ENCODE data around the gene ST3GAL3.

ST3GAL3 gene

GRCh38 chr1:43857163-43857562, 149.8 kb downstream of the ST3GAL3 start:
- TF ChIP-seq CTCF (IDR thresholded peaks at IDR 0.05): no peak
- DNase-seq: no peak
- peaks cover 12% of the 10 kb centered on the region for H3K36me3 Mint-ChIP-seq (ENCODE audit: low read depth)

GRCh38 chr1:43858324-43858723, 151.0 kb downstream of the ST3GAL3 start:
- Mint-ChIP-seq H3K36me3 (ENCODE audit: low read depth) (peaks cover 18% of the 10 kb centered on the region), H3K4me1 (peaks cover 8% of the 10 kb centered on the region), H3K9me3 (no peaks in the 10 kb centered on the region), H3K4me3 (no peak overlapping the region), H3K27me3 (ENCODE audit: low read depth, poor library complexity) (peaks cover 5% of the 10 kb centered on the region), H3K27ac (peak overlapping the region; percentile 65)
- DNase-seq: peak; percentile 27
- TF ChIP-seq CTCF (IDR thresholded peaks at IDR 0.05): no peak

More at GRCh38 chr1:43857163-43857562, 149.8 kb downstream of the ST3GAL3 start:
- Mint-ChIP-seq H3K27ac (no peak overlapping the region), H3K4me3 (no peak overlapping the region), H3K9me3 (no peaks in the 10 kb centered on the region), H3K27me3 (ENCODE audit: low read depth, poor library complexity) (peaks cover 5% of the 10 kb centered on the region), H3K4me1 (peaks cover 8% of the 10 kb centered on the region)

GRCh38 chr1:43861337-43861736, 154.0 kb downstream of the ST3GAL3 start:
- DNase-seq: no peak
- Mint-ChIP-seq H3K27ac (no peak overlapping the region), H3K27me3 (ENCODE audit: low read depth, poor library complexity) (peaks cover 5% of the 10 kb centered on the region), H3K9me3 (no peaks in the 10 kb centered on the region), H3K4me1 (peaks cover 8% of the 10 kb centered on the region), H3K36me3 (ENCODE audit: low read depth) (peaks cover 15% of the 10 kb centered on the region), H3K4me3 (no peak overlapping the region)
- TF ChIP-seq CTCF (IDR thresholded peaks at IDR 0.05): no peak

GRCh38 chr1:43861988-43862735, 154.8 kb downstream of the ST3GAL3 start:
- H3K4me1 Mint-ChIP-seq: peaks cover 8% of the 10 kb centered on the region

GRCh38 chr1:43864111-43865045, 157.0 kb downstream of the ST3GAL3 start:
- Mint-ChIP-seq H3K36me3 (ENCODE audit: low read depth) (peaks cover 15% of the 10 kb centered on the region), H3K27me3 (ENCODE audit: low read depth, poor library complexity) (peaks cover 5% of the 10 kb centered on the region), H3K4me1 (no peaks in the 10 kb centered on the region), H3K27ac (no peak overlapping the region), H3K4me3 (no peak overlapping the region), H3K9me3 (no peaks in the 10 kb centered on the region)
- TF ChIP-seq CTCF (IDR thresholded peaks at IDR 0.05): no peak
- DNase-seq: no peak

More at GRCh38 chr1:43861988-43862735, 154.8 kb downstream of the ST3GAL3 start:
- no peak overlapping the region for H3K27ac Mint-ChIP-seq
- no peak overlapping the region for H3K4me3 Mint-ChIP-seq
- peaks cover 15% of the 10 kb centered on the region for H3K36me3 Mint-ChIP-seq (ENCODE audit: low read depth)
- H3K27me3 Mint-ChIP-seq (ENCODE audit: low read depth, poor library complexity): peaks cover 5% of the 10 kb centered on the region
- H3K9me3 Mint-ChIP-seq: no peaks in the 10 kb centered on the region
- no peak for DNase-seq
- TF ChIP-seq CTCF (IDR thresholded peaks at IDR 0.05): no peak
